ENCODE measurements around the gene MAP3K7. TPM values are rescaled to one million over a fixed set of nuclear protein-coding genes. Genes with fewer than 3 reads are reported as not detected.

Gene MAP3K7
- total and polyA plus RNA-seq, 11 donors, result 9.6 to 26.1 (median 18.0) TPM

- TF ChIP-seq, protein P1, sequence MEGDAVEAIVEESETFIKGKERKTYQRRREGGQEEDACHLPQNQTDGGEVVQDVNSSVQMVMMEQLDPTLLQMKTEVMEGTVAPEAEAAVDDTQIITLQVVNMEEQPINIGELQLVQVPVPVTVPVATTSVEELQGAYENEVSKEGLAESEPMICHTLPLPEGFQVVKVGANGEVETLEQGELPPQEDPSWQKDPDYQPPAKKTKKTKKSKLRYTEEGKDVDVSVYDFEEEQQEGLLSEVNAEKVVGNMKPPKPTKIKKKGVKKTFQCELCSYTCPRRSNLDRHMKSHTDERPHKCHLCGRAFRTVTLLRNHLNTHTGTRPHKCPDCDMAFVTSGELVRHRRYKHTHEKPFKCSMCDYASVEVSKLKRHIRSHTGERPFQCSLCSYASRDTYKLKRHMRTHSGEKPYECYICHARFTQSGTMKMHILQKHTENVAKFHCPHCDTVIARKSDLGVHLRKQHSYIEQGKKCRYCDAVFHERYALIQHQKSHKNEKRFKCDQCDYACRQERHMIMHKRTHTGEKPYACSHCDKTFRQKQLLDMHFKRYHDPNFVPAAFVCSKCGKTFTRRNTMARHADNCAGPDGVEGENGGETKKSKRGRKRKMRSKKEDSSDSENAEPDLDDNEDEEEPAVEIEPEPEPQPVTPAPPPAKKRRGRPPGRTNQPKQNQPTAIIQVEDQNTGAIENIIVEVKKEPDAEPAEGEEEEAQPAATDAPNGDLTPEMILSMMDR (IDR thresholded peaks at IDR 0.05), result no peak
- TF ChIP-seq POLR2A (IDR thresholded peaks at IDR 0.05), result no peak
- DNase-seq (no peak), ATAC-seq (no peak)
- H3K9me3 ChIP-seq, result peaks cover 0 to under 1% (median 0%) of the 10 kb centered on the region in 12 donors
- no peak overlapping the region for H3K27ac ChIP-seq
- no peaks in the 10 kb centered on the region for H3K27me3 ChIP-seq
- no peaks in the 10 kb centered on the region for H3K36me3 ChIP-seq
- peaks cover 0 to 3% (median 0%) of the 10 kb centered on the region in 12 donors for H3K4me1 ChIP-seq
- WGBS, 4 donors, result 65 to 87% (median 81%) methylated on average over 3 of the region's 3 CpGs
- intact Hi-C loops (cut with DNase I), result no loop called here
- no peak overlapping the region for H3K4me3 ChIP-seq
Measured at GRCh38 chr6:90502381-90502780, 84.5 kb downstream of the MAP3K7 start.

GRCh38 chr6:90500458-90500857 lies 86.4 kb downstream of the MAP3K7 start:
- DNase-seq, result no peak
- H3K4me3 ChIP-seq, result no peak overlapping the region
- no peaks in the 10 kb centered on the region for H3K36me3 ChIP-seq
- peaks cover 0 to 3% (median 0%) of the 10 kb centered on the region in 12 donors for H3K4me1 ChIP-seq
- H3K27me3 ChIP-seq, result no peaks in the 10 kb centered on the region
- TF ChIP-seq, protein P1 (IDR thresholded peaks at IDR 0.05), result no peak
- TF ChIP-seq POLR2A (IDR thresholded peaks at IDR 0.05), result no peak
- H3K9me3 ChIP-seq, result no peaks in the 10 kb centered on the region
- intact Hi-C loops (cut with DNase I), result no loop called here
- no peak for ATAC-seq
- WGBS, 4 donors, result 87 to 92% (median 90%) methylated on average over 9 of the region's 9 CpGs
- no peak overlapping the region for H3K27ac ChIP-seq

DNA sequence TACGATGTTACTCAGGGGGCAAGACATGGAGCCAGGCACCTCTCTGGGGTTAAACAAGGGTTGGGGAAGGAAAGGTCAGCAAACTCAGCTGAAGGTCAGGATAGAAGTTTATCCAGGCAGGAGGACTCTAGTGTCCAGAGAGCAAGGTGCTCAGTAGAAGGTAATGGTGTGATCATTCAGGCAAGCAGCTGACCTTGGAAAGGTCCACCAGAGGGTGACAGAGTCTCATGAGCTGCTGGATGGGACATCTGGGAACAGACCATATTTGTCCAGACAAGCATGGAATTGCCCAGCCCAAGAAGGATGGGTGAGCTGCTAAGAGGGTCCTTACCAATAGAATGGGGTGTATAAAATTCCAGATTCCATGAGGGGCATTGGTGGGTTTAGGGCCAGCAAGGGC lies 89.5 kb downstream of the MAP3K7 start:
- Histone ChIP-seq H3K4me1 (peaks cover 0 to 8% (median 0%) of the 10 kb centered on the region in 12 donors), H3K36me3 (no peaks in the 10 kb centered on the region), H3K9me3 (no peaks in the 10 kb centered on the region), H3K27me3 (no peaks in the 10 kb centered on the region), H3K27ac (no peak overlapping the region), H3K4me3 (no peak overlapping the region)
- TF ChIP-seq, protein P1 (IDR thresholded peaks at IDR 0.05), result peak in 1 of 12 donors; percentile 3
- TF ChIP-seq POLR2A (IDR thresholded peaks at IDR 0.05), result no peak
- 86 to 97% (median 95%) methylated on average over 1 of the region's 1 CpG for WGBS, 4 donors
- DNase-seq (no peak), ATAC-seq (no peak)
- intact Hi-C loops (cut with DNase I), result no loop called here

- no peak overlapping the region for H3K27ac ChIP-seq
- intact Hi-C loops (cut with DNase I), result no loop called here
- no peaks in the 10 kb centered on the region for H3K36me3 ChIP-seq
- H3K4me1 ChIP-seq, result peaks cover 0 to 8% (median 0%) of the 10 kb centered on the region in 12 donors
- TF ChIP-seq, protein P1 (IDR thresholded peaks at IDR 0.05), result no peak
- no peak for TF ChIP-seq POLR2A (IDR thresholded peaks at IDR 0.05)
- no peaks in the 10 kb centered on the region for H3K9me3 ChIP-seq
- no peak overlapping the region for H3K4me3 ChIP-seq
- 69 to 75% (median 75%) methylated on average over 16 to 17 of the region's 17 CpGs for WGBS, 4 donors
- H3K27me3 ChIP-seq, result no peaks in the 10 kb centered on the region
- ATAC-seq, result no peak
- DNase-seq, result no peak
Measured at GRCh38 chr6:90496258-90497016, 90.4 kb downstream of the MAP3K7 start.
